ENCODE results near the gene PROSER3. TPM values are rescaled to one million over a fixed set of nuclear protein-coding genes. Genes with fewer than 3 reads are reported as not detected.

PROSER3 gene
- total and polyA plus RNA-seq, 9 of the 15 experiments (the other 6 are each of a cell fraction or from before 2014, with no cell fraction given): 1.0 to 39.5 (median 5.1) TPM

DNA sequence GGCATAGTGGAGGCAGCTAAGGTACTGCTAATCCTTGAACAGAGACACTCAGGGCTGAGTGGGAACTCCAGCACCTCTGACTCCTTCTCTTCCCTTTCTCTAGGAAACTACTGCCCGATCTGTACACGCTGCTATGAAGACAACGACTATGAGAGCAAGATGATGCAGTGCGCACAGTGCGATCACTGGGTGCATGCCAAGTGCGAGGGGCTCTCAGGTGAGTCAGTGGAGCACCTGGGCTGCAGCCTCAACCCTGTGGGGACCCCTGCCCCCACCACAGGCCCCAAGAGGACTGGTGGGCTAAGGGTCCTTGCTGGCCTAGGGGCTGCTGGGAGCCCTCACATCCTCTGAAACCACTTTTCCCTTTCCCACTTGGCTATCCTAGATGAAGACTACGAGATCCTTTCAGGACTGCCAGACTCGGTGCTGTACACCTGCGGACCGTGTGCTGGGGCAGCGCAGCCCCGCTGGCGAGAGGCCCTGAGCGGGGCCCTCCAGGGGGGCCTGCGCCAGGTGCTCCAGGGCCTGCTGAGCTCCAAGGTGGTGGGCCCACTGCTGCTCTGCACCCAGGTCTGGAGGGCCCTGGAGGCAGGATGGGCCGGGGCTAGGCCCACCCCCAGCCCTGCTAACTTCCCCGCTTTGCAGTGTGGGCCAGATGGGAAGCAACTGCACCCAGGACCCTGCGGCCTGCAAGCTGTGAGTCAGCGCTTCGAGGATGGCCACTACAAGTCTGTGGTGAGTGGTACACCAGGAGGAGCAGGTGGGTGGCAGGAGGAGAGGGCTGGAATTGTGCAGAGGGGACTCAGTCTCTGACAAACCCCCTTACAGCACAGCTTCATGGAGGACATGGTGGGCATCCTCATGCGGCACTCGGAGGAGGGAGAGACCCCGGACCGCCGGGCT lies 30.7 kb upstream of the PROSER3 start:
- no TSS peak for BruUV-seq (replicated peaks)
- ATAC-seq (no peak), DNase-seq (ENCODE audit: extremely low read depth in 1 of 4, low spot score in 3 of 4) (no peak), FAIRE-seq (no peak)
- H3K9me3 ChIP-seq (replicated peaks; ENCODE audit: control insufficient read depth, insufficient read depth, low read depth, low read length): no peaks in the 10 kb centered on the region
- H3K36me3 ChIP-seq (ENCODE audit: control insufficient read depth, insufficient read depth, low read length): peaks cover 98% of the 10 kb centered on the region; the same call in 2 of the 3 replicates
- intact Hi-C loops (cut with micrococcal nuclease) (no loop called here), in situ Hi-C loops (cut with MboI) (no loop called here)
- no peaks in the 10 kb centered on the region for H3K9me1 ChIP-seq (ENCODE audit: control insufficient read depth, insufficient read depth, low read length)
- 0 out of 2 replicates have a peak, but pooled peaks cover 2% of the 10 kb centered on the region for H4K20me1 ChIP-seq (replicated peaks; ENCODE audit: control insufficient read depth, insufficient read depth, low read length)
- H3K79me2 ChIP-seq (ENCODE audit: control insufficient read depth, insufficient read depth, low read length): no peaks in the 10 kb centered on the region
- no peaks in the 10 kb centered on the region for H3K27me3 ChIP-seq (ENCODE audit: control insufficient read depth in 2 of 2, insufficient read depth in 2 of 2, low read length in 2 of 2)
- H3K4me2 ChIP-seq (ENCODE audit: insufficient read depth, low read length): no peak overlapping the region
- TF ChIP-seq RBFOX2 (IDR thresholded peaks at IDR 0.05; ENCODE audit: low read depth, low read length): peak; percentile 41
- no peak for TF ChIP-seq ZBTB8A (IDR thresholded peaks at IDR 0.05; ENCODE audit: partially characterized antibody)
- TF ChIP-seq POLR2G (IDR thresholded peaks at IDR 0.05; ENCODE audit: low read depth, low read length): 0 out of 2 replicates have a peak, but pooled peaks have one; percentile 12
- WGBS (ENCODE audit: insufficient coverage, low coverage, missing lambda C conversion rate): 96% methylated on average over 18 of the region's 25 CpGs
- peaks cover 0 to 4% of the 10 kb centered on the region in 2 experiments; a peak in 1 of 5 replicates for H3K4me1 ChIP-seq (replicated peaks in 1 of 2; ENCODE audit: control insufficient read depth in 2 of 2, insufficient read depth in 2 of 2, low read length in 2 of 2)
- ChIA-PET CTCF (ENCODE audit: low intra/inter-chr PET ratio) (no interaction called here), POLR2A (interaction anchor here (1.7 to 2.9 kb wide), 3 partner anchors 9 to 13 kb away, joined by 7 to 18 read pairs (median 12); partner anchors contain the start of gene KMT2B)
- no peak overlapping the region for H3K9ac ChIP-seq (ENCODE audit: insufficient read depth in 1 of 2, low read depth in 2 of 2, low read length in 2 of 2)
- no peak overlapping the region for H3K4me3 ChIP-seq
- H2AFZ ChIP-seq (ENCODE audit: low read depth, low read length): no peak overlapping the region
- H3K27ac ChIP-seq (ENCODE audit: extremely low read depth, low read depth, low read length): no peak overlapping the region

All from K562 (cell line).